ENCODE measurements around the gene ADCY2.

ADCY2 gene

DNA sequence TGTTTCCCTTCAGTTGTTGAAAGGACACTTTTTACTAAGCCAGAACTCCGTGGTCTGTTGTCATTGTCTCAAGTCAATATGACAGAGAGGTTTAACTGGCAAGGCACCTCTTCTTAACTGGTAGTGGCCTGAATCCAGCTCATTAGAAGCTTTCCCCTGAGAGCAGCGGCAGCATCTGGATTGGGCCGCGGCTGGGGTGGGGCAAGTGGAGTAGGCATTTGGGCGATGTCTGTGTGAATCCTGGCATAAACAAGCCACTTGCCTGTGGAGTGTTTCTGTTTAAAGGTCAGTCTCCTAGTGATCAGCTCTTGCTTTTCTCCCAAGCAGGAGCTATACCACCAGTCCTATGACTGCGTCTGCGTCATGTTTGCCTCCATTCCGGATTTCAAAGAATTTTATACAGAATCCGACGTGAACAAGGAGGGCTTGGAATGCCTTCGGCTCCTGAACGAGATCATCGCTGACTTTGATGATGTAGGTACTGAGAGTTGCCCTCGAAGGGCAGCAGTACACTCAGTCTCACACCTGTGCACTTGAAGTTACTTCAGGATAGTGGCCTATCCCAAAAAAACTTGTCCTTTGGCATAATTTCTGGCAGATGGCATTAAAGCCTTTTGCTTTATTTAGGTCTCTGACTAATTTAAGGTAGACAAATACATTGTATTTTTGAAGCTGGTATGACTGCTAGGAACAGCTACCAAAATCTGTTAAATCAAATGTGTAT, 406.1 kb downstream of the ADCY2 start:
- DNase-seq = no peak

- DNase-seq = no peak
Measured at GRCh38 chr5:7802855-7803254, 406.9 kb downstream of the ADCY2 start.

GRCh38 chr5:7803937-7804336, 408.0 kb downstream of the ADCY2 start:
- no peak for DNase-seq

DNA sequence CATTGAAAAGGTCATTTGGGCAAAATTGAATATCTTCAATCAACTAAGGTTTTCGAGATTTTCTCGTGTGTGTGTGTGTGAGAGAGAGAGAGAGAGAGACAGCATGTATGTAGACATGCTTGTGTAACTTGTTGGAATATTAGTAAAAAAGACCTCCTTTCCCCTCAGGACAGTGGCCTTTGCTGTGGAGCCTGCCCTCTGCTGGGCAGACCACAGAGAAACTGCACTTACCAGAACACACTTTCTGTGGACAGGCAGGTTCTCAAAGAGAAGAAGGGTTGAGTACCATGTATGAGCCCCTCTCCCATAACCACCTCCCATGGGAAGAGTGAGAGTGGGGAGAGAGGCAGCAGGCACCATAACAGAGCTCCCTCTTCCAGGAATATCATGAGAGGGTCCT, 409.4 kb downstream of the ADCY2 start:
- DNase-seq = no peak

- DNase-seq = no peak
Measured at GRCh38 chr5:7808998-7809397, 413.1 kb downstream of the ADCY2 start.

DNA sequence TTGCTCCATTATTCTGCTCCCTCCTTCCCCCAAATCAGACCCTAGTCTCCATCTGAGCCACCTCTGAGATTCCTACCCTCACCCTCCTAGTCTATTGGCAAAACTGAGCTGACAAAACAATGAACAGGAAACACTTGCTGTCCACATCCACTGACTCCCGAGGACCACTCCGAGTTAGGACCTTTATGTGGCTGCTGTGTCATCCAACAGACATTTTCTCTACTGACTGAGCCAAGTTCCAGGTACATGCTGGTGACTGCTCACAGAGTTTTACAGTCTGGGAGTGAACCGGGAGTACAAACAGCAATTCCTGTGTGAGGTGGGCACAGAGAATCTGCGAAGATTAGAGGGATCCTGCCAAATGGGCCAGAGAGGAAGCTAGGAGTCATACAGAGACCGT, 415.8 kb downstream of the ADCY2 start:
- no peak for DNase-seq

DNA sequence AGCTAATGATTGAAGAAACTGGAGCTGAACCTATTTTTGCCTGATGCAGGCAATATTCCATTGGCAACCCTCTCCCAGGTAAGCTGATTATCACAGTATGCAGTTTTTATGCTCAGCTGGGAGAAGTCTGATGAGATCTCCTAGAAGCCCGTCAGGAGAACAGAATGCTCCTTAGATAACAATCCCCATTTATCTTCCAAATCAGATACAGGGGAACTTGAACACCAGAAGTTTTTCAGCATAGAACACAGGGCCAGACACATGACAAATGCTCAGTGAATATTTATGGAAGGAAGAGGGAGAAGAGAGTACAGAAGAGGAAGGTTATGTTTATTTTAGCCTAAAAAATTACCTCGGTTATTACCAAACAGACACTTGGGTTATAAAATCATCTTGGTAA, 417.1 kb downstream of the ADCY2 start:
- DNase-seq = no peak

DNA sequence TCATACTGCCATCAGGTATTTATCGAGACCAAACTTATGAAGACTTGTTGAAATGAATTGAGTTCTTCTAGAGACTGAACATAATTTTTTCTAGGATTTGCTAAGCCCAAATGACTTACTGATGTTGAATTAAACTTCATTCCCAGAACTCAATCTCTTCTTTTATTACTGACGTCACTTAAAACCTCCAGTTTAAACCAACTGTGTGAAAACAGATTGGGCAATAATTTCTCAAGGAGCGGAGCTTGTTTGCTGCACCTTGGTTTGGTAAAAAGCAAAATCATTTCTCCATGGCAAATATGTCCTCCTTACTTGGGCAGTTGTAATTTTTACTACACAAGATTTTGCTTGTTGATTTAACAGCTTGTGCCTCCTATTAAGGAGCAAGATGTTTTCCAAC, 417.6 kb downstream of the ADCY2 start:
- no peak for DNase-seq

GRCh38 chr5:7814816-7815215, 418.9 kb downstream of the ADCY2 start:
- no peak for DNase-seq

GRCh38 chr5:7815892-7816534, 420.1 kb downstream of the ADCY2 start:
- DNase-seq = peak; percentile 54

DNA sequence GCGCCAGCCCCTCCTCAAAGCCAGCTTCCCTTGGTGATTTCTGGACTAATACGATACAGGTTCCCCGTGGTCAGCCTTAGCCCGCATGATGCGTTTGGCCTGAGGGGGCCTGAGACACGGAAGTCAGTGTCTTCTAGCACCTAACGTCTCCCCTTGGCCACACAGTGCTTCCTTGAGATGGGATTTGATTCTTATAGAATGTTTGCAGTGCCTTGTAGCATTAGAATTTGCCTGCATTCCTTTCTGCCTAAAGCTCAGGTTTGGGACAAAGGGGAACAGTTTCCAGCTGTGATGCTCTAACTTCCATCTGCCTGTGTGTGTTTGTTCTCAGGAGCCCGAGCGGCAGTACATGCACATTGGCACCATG, 420.6 kb downstream of the ADCY2 start:
- DNase-seq = no peak

- no peak for DNase-seq
Measured at GRCh38 chr5:7822449-7822848, 426.5 kb downstream of the ADCY2 start.

DNA sequence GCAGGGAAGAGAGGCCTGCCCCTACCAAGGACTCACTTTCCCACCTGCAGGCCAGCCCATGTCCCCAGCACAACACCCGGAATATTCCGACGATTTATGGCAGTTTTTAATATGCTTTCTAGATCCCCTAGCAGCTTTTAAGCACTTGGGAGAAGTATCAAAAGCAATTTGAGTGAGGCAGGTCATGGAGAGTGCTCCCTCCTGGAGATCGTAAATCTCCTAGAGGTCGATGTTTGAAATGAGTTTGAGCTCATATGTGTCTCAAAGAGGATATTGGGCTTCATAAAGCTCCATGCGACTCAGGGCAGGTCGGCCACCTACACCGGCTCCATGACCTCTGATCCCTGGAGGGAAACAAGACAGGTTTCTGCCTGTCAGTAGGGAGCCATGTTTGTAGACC, 427.7 kb downstream of the ADCY2 start:
- DNase-seq = no peak

DNA sequence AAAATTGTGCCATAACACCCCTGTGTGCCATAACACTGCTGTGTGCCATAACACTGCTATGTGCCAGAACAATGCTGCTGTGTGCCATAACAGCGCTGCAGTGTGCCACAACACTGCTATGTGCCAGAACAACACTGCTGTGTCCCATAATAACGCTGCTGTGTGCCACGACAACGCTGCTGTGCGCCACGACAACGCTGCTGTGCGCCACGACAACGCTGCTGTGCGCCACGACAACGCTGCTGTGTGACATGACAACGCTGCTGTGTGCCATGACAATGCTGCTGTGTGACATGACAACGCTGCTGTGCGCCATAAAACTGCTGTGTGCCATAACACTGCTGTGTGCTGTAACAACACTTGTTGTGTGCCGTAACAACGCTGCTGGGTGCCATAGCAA, 429.1 kb downstream of the ADCY2 start:
- no peak for DNase-seq

GRCh38 chr5:7825630-7826029, 429.7 kb downstream of the ADCY2 start:
- DNase-seq = no peak

GRCh38 chr5:7827610-7828009, 431.7 kb downstream of the ADCY2 start:
- no peak for DNase-seq

DNA sequence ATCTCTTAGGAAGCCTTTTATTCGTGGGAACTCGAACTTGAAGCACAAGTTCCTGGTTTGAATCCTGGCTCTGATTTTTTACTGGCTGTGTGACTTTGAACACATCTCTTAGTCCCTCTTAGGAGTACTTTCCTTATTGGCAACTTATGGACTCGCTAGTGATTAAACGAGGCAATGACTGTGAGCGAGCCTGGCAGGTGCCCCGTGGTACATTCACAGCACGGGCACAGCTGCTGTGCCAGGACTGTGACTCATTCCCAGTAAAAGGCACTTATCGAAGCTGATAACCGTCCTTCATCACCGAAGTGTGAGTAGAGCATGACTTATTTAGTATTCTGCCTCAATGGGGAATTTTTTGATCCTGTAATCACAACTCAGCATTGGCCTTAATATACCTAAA, 432.3 kb downstream of the ADCY2 start:
- DNase-seq = no peak

GRCh38 chr5:7834982-7835381, 439.0 kb downstream of the ADCY2 start:
- no peak for DNase-seq

GRCh38 chr5:7837403-7837802, 441.5 kb downstream of the ADCY2 start:
- DNase-seq = no peak

DNA sequence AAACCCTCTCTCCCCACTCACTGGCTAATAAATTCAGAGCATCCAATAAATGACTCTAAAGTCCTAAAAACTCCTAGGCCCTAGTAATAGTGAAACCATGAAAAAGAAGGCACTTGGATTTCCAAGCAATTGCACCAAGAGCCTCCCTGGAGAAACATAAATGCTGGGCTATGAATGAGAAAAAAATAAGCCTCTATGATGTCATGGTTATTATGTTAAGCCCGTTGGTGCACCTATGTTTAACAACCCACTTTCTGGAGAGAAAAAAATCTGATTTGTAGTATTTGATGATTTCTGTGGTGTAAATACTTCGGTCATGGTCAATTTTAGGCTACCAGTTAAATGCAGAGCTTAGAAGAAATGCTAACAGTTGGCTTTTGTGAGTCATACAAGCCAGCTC, 446.6 kb downstream of the ADCY2 start:
- DNase-seq = no peak

DNA sequence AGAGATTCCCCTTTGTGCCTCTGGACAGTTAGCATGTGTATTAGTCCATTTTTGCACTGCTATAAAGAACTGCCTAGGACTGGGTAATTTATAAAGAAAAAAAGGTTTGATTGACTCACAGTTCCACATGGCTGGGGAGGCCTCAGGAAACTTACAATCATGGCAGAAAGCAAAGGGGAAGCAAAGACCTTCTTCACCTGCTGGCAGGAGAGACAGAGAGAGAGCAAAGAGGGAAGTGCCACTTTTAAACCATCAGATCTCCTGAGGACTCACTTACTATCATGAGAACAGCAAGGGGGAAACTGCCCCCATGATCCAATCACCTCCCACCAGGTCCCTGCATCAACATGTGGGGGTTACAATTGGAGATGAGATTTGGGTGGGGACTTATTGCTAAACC, 449.0 kb downstream of the ADCY2 start:
- no peak for DNase-seq

DNA sequence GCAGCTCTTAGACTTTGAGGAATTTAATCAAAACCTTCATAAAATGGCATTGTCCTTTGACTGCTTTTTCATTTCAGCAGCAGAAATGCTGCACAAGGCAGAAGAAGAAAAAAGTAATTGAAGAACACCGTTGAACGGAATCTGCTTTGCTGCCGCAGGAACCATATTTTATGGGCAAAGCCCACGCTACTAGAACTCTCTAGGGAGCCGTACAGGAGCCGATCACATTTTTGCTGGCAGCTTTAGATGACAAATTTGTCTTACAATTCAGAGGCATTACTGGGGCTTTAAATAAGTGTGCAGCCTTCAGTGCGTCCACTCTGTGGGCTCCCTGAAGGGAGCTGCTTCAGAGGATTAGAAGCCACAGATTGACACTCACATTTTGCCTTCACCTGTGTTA, 449.6 kb downstream of the ADCY2 start:
- no peak for DNase-seq

GRCh38 chr5:7846327-7846726, 450.4 kb downstream of the ADCY2 start:
- DNase-seq = no peak

DNA sequence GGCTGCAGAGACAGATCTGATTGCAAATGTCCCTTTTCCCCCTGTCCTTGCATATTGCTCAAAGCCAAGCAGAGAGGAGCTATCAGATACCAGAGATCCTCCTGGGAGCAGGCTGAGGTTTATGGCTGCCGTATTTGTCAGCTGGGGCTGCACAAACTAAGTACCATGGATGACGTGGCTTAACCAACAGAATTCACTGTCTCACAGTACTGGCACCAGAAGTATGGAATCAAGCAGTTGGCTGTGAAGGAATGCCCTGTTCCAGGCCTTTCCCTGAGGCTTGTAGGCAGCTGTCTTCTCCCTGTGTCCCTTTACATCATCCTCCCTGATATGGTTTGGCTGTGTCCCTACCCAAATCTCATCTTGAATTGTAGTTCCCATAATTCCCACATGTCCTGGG, 452.4 kb downstream of the ADCY2 start:
- DNase-seq = no peak

Measured in CD4-positive, alpha-beta T cell treated with Interleukin-10 for 1 hour (primary cell).